Esophagus muscularis mucosa (tissue), 4 donors: ENCODE data around the gene ADCY3.

Source experiments
- EP300 ChIP-seq: sonication (generic); formaldehyde crosslinking; IDR thresholded peaks from one replicate; pipeline ENCODE4 v1.6.1; 2017; ENCODE audit warnings: antibody characterized with exemption
- POLR2A ChIP-seq: fragments of 450-650 bp; IDR thresholded peaks from one replicate; pipeline ENCODE4 v1.6.1; 2017; ENCODE audit warnings: antibody characterized with exemption, moderate library complexity, mild to moderate bottlenecking, low read depth
- POLR2AphosphoS5 ChIP-seq, 2 donors: sonication (generic); formaldehyde crosslinking; IDR thresholded peaks; one replicate each; pipeline ENCODE4 v1.6.1; 2017; ENCODE audit warnings: antibody characterized with exemption in 2 of 2
- TF ChIP-seq, protein P1 (sequence below), 3 experiments: fragments of 200-600 bp in 2 of 3; fragments of 450-650 bp in 1 of 3; sonication (generic) in 2 of 3; IDR thresholded peaks; one replicate each; pipeline ENCODE4 v1.5.1; 2017 to 2019; ENCODE audit warnings: antibody characterized with exemption in 3 of 3, mild to moderate bottlenecking in 2 of 3, moderate library complexity in 1 of 3

DNA sequence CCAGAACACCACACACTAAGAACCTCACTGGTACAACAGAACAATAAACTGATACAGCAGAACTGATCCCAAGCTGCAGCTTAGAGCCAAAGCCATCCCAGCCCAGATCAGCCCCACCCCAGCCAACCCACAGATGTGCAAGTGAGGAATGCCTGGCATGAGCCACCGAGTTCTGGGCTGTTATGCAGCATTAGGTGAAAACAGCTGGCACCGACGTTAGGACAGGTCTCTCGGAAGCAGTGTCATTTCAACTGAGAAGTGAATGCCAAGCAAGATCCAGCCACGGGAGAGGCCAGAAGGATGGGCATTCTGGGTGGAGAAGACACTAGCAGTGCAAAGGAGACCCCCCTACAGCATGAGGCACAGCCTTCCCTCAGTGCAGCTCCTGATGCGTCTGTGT is 38.9 kb downstream of the ADCY3 start:
- TF ChIP-seq, protein P1, sequence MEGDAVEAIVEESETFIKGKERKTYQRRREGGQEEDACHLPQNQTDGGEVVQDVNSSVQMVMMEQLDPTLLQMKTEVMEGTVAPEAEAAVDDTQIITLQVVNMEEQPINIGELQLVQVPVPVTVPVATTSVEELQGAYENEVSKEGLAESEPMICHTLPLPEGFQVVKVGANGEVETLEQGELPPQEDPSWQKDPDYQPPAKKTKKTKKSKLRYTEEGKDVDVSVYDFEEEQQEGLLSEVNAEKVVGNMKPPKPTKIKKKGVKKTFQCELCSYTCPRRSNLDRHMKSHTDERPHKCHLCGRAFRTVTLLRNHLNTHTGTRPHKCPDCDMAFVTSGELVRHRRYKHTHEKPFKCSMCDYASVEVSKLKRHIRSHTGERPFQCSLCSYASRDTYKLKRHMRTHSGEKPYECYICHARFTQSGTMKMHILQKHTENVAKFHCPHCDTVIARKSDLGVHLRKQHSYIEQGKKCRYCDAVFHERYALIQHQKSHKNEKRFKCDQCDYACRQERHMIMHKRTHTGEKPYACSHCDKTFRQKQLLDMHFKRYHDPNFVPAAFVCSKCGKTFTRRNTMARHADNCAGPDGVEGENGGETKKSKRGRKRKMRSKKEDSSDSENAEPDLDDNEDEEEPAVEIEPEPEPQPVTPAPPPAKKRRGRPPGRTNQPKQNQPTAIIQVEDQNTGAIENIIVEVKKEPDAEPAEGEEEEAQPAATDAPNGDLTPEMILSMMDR (IDR thresholded peaks at IDR 0.05), result no peak
- no peak for TF ChIP-seq POLR2AphosphoS5 (IDR thresholded peaks at IDR 0.05)
- TF ChIP-seq POLR2A, result no peak
- no peak for TF ChIP-seq EP300
